GM12873 (cell line): ENCODE data around the gene CUL9.
A peak's percentile ranks its signal among the peaks of the same experiment; 100 is the strongest.

Experiments
- TF ChIP-seq, protein P1 (sequence below): IDR thresholded peaks from 2 replicates; pipeline ENCODE4 v1.5.1; 2012; ENCODE audit warnings: low read depth, mild to moderate bottlenecking, moderate library complexity, low read length, control low read depth; ENCODE audit not compliant: insufficient read depth; ENCODE audit errors: missing control alignments

The CUL9 gene

GRCh38 chr6:43222418-43223059 is 40.5 kb downstream of the CUL9 start:
- TF ChIP-seq, protein P1, sequence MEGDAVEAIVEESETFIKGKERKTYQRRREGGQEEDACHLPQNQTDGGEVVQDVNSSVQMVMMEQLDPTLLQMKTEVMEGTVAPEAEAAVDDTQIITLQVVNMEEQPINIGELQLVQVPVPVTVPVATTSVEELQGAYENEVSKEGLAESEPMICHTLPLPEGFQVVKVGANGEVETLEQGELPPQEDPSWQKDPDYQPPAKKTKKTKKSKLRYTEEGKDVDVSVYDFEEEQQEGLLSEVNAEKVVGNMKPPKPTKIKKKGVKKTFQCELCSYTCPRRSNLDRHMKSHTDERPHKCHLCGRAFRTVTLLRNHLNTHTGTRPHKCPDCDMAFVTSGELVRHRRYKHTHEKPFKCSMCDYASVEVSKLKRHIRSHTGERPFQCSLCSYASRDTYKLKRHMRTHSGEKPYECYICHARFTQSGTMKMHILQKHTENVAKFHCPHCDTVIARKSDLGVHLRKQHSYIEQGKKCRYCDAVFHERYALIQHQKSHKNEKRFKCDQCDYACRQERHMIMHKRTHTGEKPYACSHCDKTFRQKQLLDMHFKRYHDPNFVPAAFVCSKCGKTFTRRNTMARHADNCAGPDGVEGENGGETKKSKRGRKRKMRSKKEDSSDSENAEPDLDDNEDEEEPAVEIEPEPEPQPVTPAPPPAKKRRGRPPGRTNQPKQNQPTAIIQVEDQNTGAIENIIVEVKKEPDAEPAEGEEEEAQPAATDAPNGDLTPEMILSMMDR, result no peak

GRCh38 chr6:43223175-43223574 is 41.2 kb downstream of the CUL9 start:
- TF ChIP-seq, protein P1, result no peak

DNA sequence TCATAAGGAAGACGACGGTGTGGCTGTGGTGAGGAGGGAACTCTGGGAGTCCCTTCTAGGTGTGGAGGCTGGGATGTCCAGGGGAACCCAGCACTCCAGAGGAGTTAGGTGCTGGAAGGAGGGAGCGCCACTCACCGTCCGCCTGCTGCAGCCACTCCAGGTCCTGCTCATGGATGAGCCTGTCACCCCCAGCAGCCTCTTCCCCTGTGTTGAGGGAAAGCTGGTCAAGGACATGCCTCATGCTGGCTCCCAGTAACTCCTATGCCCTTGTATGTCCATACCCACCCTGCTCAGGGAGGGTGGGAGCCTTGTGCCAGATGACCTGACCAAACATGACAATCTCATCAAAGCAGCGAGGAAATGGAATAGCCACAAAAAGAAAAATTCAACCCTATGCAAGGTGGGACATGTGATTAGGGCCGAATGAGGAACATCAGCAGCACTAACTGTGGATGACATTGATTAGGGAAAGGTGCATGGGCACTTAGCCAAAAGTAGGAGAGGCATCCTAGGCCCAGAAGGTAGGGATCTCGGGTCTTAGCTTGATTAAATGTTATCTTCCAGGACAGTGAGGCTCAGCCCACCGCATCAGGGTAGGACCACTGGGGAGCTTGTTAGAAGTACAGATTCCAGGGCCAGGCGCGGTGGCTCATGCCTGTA is 44.3 kb downstream of the CUL9 start:
- TF ChIP-seq, protein P1, result no peak

GRCh38 chr6:43228951-43229802 is 47.2 kb downstream of the CUL9 start, which contains the start of gene DNPH1:
Gene DNPH1 (minus strand): TSS chr6:43229481. CDS start chr6:43229456, 25 bp downstream.
- TF ChIP-seq, protein P1, result peak; percentile 88

- TF ChIP-seq, protein P1, result no peak
These were observed 48.0 kb downstream of the CUL9 start for GRCh38 chr6:43229803-43230620.

DNA sequence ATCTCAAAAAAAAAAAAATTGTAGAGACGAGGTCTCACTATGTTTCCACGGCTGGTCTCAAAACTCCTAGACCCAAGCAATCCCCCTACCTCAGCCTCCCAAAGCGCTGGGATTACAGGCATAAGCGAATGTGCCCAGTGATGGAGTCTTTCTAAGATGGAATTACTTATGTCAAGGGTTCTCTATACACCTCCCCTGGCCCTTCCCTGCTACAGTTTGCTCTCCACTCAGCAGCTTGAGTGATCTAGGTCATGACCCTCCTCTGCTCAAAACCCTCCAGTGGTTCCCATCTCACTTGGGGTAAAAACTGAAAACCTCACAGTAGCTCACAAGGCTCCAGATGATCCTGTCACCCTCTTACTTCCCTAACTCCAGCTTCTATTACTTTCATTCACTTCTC is 49.1 kb downstream of the CUL9 start:
- TF ChIP-seq, protein P1, result no peak
